ENCODE data around the gene ZNF22.
A peak's percentile ranks its signal among the peaks of the same experiment; 100 is the strongest.

The ZNF22 gene

GRCh38 chr10:44963772-44964633 lies 36.7 kb upstream of the ZNF22 start:
- in situ Hi-C loops (cut with MboI; ENCODE audit: low pct_unique_long_range_greater_than_20kb, low sequenced_read_pairs): no loop called here
- peak; percentile 59 for DNase-seq

- DNase-seq: no peak
- in situ Hi-C loops (cut with MboI; ENCODE audit: low pct_unique_long_range_greater_than_20kb, low sequenced_read_pairs): no loop called here
Observed at GRCh38 chr10:44965104-44965503, 35.6 kb upstream of the ZNF22 start.

- in situ Hi-C loops (cut with MboI; ENCODE audit: low pct_unique_long_range_greater_than_20kb, low sequenced_read_pairs): no loop called here
- DNase-seq: no peak
Observed at GRCh38 chr10:44965651-44966097, 35.0 kb upstream of the ZNF22 start.

- in situ Hi-C loops (cut with MboI; ENCODE audit: low pct_unique_long_range_greater_than_20kb, low sequenced_read_pairs): no loop called here
Observed at GRCh38 chr10:44966129-44966815, 34.5 kb upstream of the ZNF22 start.

GRCh38 chr10:44966816-44967509 lies 33.8 kb upstream of the ZNF22 start:
- no peak for DNase-seq
- in situ Hi-C loops (cut with MboI; ENCODE audit: low pct_unique_long_range_greater_than_20kb, low sequenced_read_pairs): no loop called here

More at GRCh38 chr10:44966129-44966815, 34.5 kb upstream of the ZNF22 start:
- no peak for DNase-seq

GRCh38 chr10:44967616-44968015 lies 33.1 kb upstream of the ZNF22 start:
- DNase-seq: no peak
- in situ Hi-C loops (cut with MboI; ENCODE audit: low pct_unique_long_range_greater_than_20kb, low sequenced_read_pairs): no loop called here

GRCh38 chr10:44968091-44968490 lies 32.6 kb upstream of the ZNF22 start:
- peak; percentile 90 for DNase-seq

GRCh38 chr10:44968500-44969400 lies 32.0 kb upstream of the ZNF22 start:
- DNase-seq: peak; percentile 62
- in situ Hi-C loops (cut with MboI; ENCODE audit: low pct_unique_long_range_greater_than_20kb, low sequenced_read_pairs): no loop called here

More at GRCh38 chr10:44968091-44968490, 32.6 kb upstream of the ZNF22 start:
- in situ Hi-C loops (cut with MboI; ENCODE audit: low pct_unique_long_range_greater_than_20kb, low sequenced_read_pairs): no loop called here

- in situ Hi-C loops (cut with MboI; ENCODE audit: low pct_unique_long_range_greater_than_20kb, low sequenced_read_pairs): no loop called here
- no peak for DNase-seq
Observed at GRCh38 chr10:44969854-44970253, 30.9 kb upstream of the ZNF22 start.

GRCh38 chr10:44970812-44971395 lies 29.8 kb upstream of the ZNF22 start:
- in situ Hi-C loops (cut with MboI; ENCODE audit: low pct_unique_long_range_greater_than_20kb, low sequenced_read_pairs): no loop called here
- no peak for DNase-seq

GRCh38 chr10:44971434-44971833 lies 29.3 kb upstream of the ZNF22 start:
- no peak for DNase-seq
- in situ Hi-C loops (cut with MboI; ENCODE audit: low pct_unique_long_range_greater_than_20kb, low sequenced_read_pairs): no loop called here

GRCh38 chr10:44971935-44972757 lies 28.6 kb upstream of the ZNF22 start:
- in situ Hi-C loops (cut with MboI; ENCODE audit: low pct_unique_long_range_greater_than_20kb, low sequenced_read_pairs): no loop called here
- no peak for DNase-seq

GRCh38 chr10:44972874-44973306 lies 27.8 kb upstream of the ZNF22 start:
- in situ Hi-C loops (cut with MboI; ENCODE audit: low pct_unique_long_range_greater_than_20kb, low sequenced_read_pairs): no loop called here
- DNase-seq: no peak

- in situ Hi-C loops (cut with MboI; ENCODE audit: low pct_unique_long_range_greater_than_20kb, low sequenced_read_pairs): no loop called here
- DNase-seq: no peak
Observed at GRCh38 chr10:44973323-44974081, 27.2 kb upstream of the ZNF22 start.

- DNase-seq: no peak
- in situ Hi-C loops (cut with MboI; ENCODE audit: low pct_unique_long_range_greater_than_20kb, low sequenced_read_pairs): no loop called here
Observed at GRCh38 chr10:44974082-44974627, 26.6 kb upstream of the ZNF22 start.

GRCh38 chr10:44974628-44975430 lies 25.9 kb upstream of the ZNF22 start:
- in situ Hi-C loops (cut with MboI; ENCODE audit: low pct_unique_long_range_greater_than_20kb, low sequenced_read_pairs): no loop called here
- peak; percentile 74 for DNase-seq

Data from KBM-7 (cell line).